NB4 (cell line): ENCODE results near the gene VAMP5.
A peak's percentile ranks its signal among the peaks of the same experiment; 100 is the strongest.
"Not testable (repeated sequence)": the region's sequence is repeated elsewhere in the genome, so short reads cannot be mapped to it uniquely, and the experiment has no call there.

Experiments used
- DNase-seq: peaks from one replicate; pipeline ENCODE4 v3.0.0; 2010; ENCODE audit warnings: low read depth
- H3K4me3 ChIP-seq: one replicate; pipeline ENCODE4 v1.5.1; 2011; ENCODE audit warnings: mild to moderate bottlenecking, low read depth, low read length, moderate library complexity
- MYC ChIP-seq: IDR thresholded peaks from 2 replicates; pipeline ENCODE4 v1.6.1; 2011; ENCODE audit warnings: low read depth, low read length
- POLR2A ChIP-seq: IDR thresholded peaks from 2 replicates; pipeline ENCODE4 v1.6.1; 2011; ENCODE audit warnings: mild to moderate bottlenecking; ENCODE audit not compliant: insufficient read length; ENCODE audit errors: extremely low read depth
- TF ChIP-seq, protein P1 (sequence below): IDR thresholded peaks from 2 replicates; pipeline ENCODE4 v1.6.1; 2011; ENCODE audit warnings: low read depth, low read length
- TF ChIP-seq, protein P2 (sequence below): IDR thresholded peaks from one replicate; pipeline ENCODE4 v1.5.1; 2012; ENCODE audit warnings: low read depth, low read length

Gene VAMP5

DNA sequence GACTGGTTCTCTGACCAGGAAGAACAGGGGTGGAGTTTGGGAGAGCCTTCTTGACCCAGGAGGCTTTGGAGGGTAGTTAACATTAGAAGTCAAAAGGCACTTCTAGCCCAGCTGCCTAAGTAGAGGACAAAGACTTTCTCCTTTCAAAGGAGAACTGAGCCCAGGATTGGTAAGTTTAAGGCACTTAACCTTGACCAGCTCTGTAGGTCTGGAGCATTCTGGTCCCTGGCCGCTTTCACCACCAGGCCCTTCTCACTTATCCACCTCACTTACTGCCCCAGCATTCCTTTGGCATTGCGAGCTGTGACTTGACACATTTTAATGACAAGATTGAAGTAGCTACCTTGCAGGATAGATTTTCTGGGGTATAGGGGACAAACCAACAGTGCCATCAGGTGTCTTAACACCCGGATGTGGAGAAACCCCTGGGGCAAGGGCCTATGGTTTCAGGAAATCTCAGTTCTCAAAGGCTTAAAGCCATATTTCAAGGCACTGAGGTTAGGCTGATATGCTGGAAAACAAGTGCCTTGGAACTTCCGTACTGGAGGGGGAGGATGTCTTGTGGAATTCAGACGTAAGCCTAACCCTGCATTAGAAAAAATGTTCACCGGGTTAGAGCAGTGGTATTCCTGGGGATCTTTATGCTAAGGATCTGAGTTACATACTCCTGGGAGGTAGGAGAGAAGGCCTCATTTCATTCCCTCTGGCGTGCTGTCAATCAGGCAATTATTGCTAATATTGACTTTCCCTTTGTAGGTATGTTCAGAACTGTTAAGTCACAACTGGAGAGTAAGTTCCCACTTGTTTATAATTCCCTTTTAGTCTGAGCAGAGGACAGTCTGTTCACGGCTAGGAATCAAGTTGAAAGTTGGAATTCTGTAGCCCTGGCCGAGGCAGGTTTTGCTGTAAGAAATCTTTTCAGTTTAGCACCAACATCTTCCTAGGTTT is 23.3 kb downstream of the VAMP5 start:
- TF ChIP-seq, protein P1, sequence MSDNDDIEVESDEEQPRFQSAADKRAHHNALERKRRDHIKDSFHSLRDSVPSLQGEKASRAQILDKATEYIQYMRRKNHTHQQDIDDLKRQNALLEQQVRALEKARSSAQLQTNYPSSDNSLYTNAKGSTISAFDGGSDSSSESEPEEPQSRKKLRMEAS = no peak
- no peak for TF ChIP-seq POLR2A
- no peak for DNase-seq
- no peak overlapping the region for H3K4me3 ChIP-seq

DNA sequence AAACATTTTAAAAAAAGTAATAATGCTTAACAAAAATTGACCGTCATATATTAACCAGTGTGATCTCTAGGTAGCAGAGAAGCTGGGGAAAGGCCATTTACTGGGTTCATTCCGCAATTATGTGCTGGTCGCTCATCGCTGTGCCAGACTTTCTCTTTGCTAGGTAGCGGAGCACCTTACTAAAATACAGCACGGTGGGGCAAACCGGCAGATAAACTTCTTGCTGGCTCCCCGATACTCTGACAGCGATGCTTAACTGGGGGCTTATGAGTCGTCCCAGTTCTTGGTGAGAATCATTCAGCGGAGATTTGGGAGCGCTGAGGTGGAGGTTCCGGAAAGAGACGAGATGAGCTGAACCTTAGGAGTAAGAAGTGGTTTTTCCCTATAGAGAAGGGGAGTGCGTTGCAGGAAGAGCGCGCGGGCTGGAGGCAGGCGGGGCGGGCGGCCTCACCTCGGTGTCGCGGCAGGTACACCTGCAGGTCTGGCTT is 27.0 kb downstream of the VAMP5 start:
- TF ChIP-seq MYC = no peak
- TF ChIP-seq, protein P2, sequence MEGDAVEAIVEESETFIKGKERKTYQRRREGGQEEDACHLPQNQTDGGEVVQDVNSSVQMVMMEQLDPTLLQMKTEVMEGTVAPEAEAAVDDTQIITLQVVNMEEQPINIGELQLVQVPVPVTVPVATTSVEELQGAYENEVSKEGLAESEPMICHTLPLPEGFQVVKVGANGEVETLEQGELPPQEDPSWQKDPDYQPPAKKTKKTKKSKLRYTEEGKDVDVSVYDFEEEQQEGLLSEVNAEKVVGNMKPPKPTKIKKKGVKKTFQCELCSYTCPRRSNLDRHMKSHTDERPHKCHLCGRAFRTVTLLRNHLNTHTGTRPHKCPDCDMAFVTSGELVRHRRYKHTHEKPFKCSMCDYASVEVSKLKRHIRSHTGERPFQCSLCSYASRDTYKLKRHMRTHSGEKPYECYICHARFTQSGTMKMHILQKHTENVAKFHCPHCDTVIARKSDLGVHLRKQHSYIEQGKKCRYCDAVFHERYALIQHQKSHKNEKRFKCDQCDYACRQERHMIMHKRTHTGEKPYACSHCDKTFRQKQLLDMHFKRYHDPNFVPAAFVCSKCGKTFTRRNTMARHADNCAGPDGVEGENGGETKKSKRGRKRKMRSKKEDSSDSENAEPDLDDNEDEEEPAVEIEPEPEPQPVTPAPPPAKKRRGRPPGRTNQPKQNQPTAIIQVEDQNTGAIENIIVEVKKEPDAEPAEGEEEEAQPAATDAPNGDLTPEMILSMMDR = no peak
- no peak for TF ChIP-seq POLR2A
- TF ChIP-seq, protein P1 = no peak
- H3K4me3 ChIP-seq = peak overlapping the region; percentile 92
- no peak for DNase-seq

DNA sequence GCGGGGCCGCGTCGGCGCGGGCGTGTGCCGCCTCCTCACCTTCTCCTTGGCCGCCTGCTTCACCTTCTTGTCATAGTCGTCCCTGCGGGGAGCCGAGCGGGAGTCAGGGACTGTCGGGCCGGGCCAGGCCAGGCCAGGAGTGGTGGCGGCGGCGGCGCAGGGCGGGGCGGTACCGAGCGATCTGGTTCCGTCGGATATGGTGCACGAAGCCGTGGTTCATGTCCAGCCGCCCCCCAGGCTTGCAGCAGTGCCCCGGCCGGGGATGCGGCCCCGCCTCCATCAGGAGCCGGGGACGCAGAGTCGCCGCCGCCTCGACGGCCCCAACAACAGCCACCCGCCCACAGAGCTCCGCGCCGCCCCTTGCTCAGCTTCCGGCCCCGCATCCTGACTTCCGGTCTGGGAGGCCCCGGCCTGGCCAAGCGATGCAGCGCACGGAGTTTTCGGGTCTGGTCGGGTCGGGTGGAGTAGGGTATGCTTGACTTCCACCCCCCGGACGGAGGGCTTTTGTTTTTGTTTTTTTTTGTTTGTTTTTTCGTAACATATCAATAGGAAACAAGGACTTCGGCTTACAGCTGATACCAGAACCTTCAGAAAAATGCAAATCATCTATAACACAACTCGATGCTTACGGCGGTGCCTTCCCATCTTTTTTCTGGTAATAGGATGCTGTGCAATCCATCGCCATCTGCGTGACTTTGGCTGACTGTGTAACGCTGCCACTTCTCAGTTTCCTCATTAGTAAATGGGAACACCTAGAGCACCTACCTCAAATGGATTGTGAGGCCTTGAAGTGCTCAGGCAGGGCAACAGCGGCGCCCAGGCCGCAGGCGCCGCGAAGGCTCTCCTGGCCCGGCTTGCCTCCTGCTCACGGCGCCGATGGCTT is 27.7 kb downstream of the VAMP5 start, which contains the start of gene C2orf68:
TSS of gene C2orf68 (minus strand) at position 362 of the 883 bp plus-strand sequence. CDS start at position 280, 82 bp downstream.
- DNase-seq = peak; percentile 96
- TF ChIP-seq, protein P1 = no peak
- TF ChIP-seq, protein P2 = no peak
- TF ChIP-seq POLR2A = peak; percentile 92
- TF ChIP-seq MYC = no peak; the same call in 1 of the 2 replicates
- peak within 1 kb of the TSS; percentile 92 for H3K4me3 ChIP-seq

DNA sequence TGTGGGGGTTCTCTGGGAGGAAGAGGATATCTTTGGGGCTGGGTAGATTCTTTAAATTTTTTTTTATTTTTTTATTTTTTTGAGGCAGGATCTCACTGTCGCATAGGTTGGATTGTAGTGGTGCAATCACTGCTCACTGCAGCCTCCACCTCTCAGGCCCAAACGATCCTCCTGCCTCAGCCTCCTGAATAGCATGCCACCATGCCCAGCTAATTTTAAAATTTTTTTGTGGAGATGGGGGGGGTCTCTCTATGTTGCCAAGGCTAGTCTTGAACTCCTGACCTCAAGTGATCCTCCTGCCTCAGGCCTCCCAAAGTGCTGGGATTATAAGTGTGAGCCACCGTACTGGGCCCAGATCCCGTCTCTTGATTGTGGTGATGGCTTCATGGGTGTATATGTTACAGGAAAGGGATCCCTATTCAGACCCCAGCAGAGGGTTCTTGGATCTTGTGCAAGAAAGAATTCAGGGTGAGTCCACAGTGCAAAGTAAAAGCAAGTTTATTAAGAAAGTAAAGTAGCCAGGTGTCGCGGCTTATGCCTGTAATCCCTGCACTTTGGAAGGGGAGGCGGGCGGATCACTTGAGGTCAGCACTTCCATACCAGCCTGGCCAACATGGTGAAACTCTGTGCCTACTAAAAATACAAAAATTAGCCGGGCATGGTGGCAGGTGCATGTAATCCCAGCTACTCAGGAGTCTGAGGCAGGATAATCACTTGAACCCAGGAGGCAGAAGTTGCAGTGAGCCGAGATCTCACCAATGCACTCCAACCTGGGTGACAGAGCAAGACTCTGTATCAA is 29.7 kb downstream of the VAMP5 start:
- no peak for DNase-seq
- no peak overlapping the region for H3K4me3 ChIP-seq
- TF ChIP-seq MYC = no peak
- no peak for TF ChIP-seq POLR2A
- TF ChIP-seq, protein P1 = no peak
- TF ChIP-seq, protein P2 = no peak

DNA sequence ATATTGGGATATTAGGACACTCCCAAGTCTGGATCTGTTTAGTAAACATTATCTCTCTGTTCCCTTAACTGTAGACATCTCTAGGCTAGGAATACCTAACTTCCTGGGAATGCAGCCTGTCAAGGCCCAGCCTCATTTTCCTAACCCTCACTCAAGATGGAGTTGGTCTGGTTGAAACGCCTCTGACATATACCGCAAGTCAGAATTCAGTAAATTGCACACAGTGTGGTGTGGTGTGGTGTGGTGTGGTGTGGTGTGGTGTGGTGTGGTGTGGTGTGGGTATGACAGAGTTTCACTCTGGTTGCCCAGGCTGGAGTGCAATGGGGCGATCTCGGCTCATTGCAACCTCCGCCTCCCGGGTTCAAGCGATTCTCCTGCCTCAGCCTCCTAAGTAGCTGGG is 30.5 kb downstream of the VAMP5 start:
- not testable (repeated sequence) for DNase-seq, H3K4me3 ChIP-seq

DNA sequence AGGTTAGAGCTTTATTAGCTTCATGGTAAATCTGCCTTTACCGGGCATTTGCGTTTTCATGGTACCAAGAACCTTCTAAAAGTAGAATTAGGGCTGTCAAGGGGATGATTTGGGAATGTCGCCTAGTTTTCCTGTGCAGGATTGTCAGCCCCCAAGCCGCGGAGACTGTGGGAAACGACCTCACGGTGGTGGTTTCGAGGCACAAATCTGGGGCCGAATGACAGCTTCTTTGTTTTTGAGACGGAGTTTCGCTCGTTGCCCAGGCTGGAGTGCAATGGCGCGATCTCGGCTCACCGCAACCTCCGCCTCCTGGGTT is 31.1 kb downstream of the VAMP5 start:
- TF ChIP-seq, protein P1 = no peak
- no peak for TF ChIP-seq MYC
- H3K4me3 ChIP-seq = no peak overlapping the region
- no peak for DNase-seq

DNA sequence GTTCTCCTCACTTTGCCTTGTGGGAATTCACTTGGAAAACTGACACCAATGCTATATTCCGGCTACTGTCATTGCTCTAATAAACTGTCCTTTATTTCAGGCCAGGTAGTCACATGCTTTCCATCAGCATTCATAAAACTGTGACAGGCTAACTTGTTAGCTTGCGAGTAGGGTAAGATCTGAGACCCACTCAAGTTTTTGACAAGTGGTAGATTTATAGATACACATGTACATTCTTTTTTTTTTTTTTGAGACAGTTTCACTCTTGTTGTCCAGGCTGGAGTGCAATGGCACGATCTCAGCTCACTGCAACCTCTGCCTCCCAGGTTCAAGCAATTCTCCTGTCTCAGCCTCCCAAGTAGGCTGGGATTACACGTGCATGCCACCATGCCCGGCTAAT is 33.5 kb downstream of the VAMP5 start:
- peak overlapping the region; percentile 78 for H3K4me3 ChIP-seq
- DNase-seq = not testable (repeated sequence)
